ENCODE data around the gene ZNF438.

DNA sequence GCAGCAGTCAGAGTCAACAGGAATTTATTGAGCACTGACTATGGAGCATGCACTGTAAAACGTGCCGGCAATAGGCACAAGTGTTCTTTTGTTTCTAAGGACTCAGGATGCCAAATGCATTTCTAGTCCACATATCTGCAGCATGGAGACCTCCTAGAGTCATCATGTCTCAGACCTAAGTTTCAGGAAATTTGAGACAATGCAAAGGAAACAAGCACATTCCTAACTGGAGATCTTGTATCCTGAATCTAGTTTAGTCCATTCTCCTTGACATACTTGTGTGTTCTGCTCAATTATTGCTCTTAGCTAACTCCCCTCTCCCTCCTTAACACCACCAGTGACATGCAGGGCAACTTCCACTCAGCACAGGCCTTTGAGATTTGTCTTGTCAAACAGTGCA is 173.2 kb downstream of the ZNF438 start:
- TF ChIP-seq CTCF (IDR thresholded peaks at IDR 0.05) (no peak), POLR2A (IDR thresholded peaks at IDR 0.05) (no peak)

All from lower leg skin (tissue), 3 donors.